Hematopoietic multipotent progenitor cell treated with erythropoietin and hydrocortisone succinate and interleukin-3 and kit ligand, for 15 days (in vitro differentiated cells): ENCODE data around the gene ZXDC.
A peak's percentile ranks its signal among the peaks of the same experiment; 100 is the strongest.

Source experiments
- DNase-seq: peaks from one replicate; pipeline ENCODE4 v3.0.0-alpha.2; 2015; ENCODE audit warnings: low spot score

The ZXDC gene

GRCh38 chr3:126490619-126491018 is 14.9 kb upstream of the ZXDC start:
- no peak for DNase-seq

GRCh38 chr3:126488886-126489569 is 13.3 kb upstream of the ZXDC start:
- no peak for DNase-seq

- DNase-seq = no peak
Measured at GRCh38 chr3:126488185-126488584, 12.5 kb upstream of the ZXDC start.

GRCh38 chr3:126487151-126487771 is 11.6 kb upstream of the ZXDC start:
- no peak for DNase-seq

GRCh38 chr3:126486360-126486847 is 10.7 kb upstream of the ZXDC start:
- DNase-seq = no peak

GRCh38 chr3:126485956-126486355 is 10.3 kb upstream of the ZXDC start:
- DNase-seq = no peak

GRCh38 chr3:126485176-126485897 is 9.6 kb upstream of the ZXDC start:
- no peak for DNase-seq

- no peak for DNase-seq
Measured at GRCh38 chr3:126484662-126485061, 9.0 kb upstream of the ZXDC start.

GRCh38 chr3:126484148-126484547 is 8.5 kb upstream of the ZXDC start:
- no peak for DNase-seq

- no peak for DNase-seq
Measured at GRCh38 chr3:126483321-126483761, 7.7 kb upstream of the ZXDC start.

- no peak for DNase-seq
Measured at GRCh38 chr3:126482503-126483255, 7.0 kb upstream of the ZXDC start.

- no peak for DNase-seq
Measured at GRCh38 chr3:126481808-126482502, 6.3 kb upstream of the ZXDC start.

GRCh38 chr3:126480861-126481260 is 5.2 kb upstream of the ZXDC start:
- no peak for DNase-seq

GRCh38 chr3:126480206-126480605 is 4.5 kb upstream of the ZXDC start:
- no peak for DNase-seq

- DNase-seq = no peak
Measured at GRCh38 chr3:126479642-126480041, 4.0 kb upstream of the ZXDC start.

GRCh38 chr3:126478581-126479310 is 3.1 kb upstream of the ZXDC start:
- DNase-seq = no peak

GRCh38 chr3:126477061-126477380 is 1.3 kb upstream of the ZXDC start:
- no peak for DNase-seq

GRCh38 chr3:126476166-126477060 is 722 bp upstream of the ZXDC start:
- DNase-seq = no peak

GRCh38 chr3:126474498-126475412 is 936 bp downstream of the ZXDC start:
- DNase-seq = peak; percentile 30
